A204.1 (cell line): ENCODE results near the gene RTEL1.

Experiments used
- FAIRE-seq: peaks from 2 replicates; lab custom pipeline; 2012; peaks lifted over from hg19 to GRCh38; lab: Jason Lieb, UNC

RTEL1 gene

DNA sequence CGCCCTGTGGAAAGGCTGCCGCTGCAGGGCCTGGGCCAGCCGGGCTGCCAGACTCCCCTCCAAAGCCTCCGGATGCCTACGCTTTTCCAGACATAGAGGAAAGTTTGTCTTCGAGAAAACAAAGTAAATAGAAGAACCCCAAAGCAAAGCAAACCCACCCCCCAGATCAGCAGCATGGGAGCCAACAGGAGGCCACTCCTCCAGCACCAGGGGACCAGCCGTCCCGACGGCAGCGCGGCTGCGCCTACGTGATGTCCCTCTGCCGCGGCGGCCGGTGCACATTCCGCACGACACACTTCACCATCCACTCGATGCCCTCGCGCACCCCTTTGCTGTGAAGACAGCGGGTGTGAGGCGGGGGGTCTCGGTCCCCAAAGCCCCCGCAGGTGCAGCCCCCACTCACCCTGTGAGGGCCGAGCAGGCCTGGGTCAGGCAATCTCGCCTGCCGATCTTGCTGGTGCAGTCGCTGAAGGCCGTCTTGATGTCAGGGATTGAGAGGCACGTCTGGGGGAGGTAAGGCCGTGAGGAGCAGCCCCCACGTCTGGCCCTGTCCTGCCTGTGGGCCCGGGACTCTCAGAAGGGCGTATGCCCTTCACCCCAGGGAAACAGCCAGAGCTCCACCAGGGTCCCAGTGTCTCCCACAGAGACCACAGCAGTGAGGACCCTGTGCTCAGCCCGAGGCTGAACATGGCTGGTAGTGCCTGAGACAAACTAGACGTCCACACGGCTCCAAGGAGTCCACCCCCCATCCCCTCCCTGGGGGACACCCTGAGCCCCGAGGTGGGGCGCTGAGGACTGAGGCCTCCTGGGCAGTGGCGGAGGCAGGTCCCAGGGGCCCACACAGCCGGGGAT lies 42.3 kb downstream of the RTEL1 start:
- FAIRE-seq: no peak

DNA sequence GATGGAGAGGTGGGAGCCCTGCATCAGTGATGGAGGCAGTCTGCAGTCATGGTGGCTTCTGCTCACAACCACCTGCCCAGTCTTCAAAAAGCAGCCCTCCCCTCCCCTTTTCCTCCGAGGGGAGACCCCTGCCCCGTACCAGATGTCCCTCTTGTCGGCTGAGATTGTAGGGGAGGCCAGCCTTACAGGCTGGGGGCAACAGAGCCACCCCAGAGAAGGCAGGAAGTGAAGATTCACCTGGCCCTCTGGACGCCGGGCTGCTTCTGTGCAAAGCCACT lies 42.9 kb downstream of the RTEL1 start:
- FAIRE-seq: no peak

DNA sequence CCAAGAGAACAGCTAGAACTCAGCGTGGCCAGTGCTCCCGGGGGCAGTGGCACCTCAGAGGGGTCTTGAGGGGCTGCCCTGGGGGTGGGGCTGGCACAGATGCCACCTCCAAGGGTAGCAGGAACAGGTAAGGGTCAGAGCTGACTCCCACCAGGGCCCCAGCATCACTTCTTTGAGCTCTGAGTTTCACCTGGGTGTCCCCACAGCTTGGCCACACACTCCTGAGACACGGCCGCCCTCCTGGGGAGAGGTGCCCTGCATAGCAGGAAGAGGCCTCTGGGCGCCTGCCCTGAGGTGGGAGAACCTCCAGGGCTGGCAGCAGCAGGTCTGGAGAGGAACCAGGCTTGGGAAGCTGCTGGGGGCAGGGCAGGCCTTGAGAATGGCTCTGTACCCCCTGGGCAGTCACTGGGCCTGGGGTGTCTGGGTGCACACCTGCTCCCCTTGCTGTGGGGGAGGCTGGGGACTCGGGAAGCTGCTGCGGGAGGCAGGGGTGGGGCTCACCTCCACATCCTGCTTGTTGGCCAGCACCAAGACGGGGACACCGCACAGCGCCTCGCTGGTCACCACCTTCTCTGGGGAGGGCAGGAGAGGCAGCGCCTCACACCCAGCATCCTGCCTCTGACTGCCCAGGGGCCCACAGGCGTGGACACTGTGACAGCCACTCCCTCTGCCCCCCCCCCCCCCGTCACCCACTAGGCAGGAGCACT lies 43.4 kb downstream of the RTEL1 start:
- no peak for FAIRE-seq

DNA sequence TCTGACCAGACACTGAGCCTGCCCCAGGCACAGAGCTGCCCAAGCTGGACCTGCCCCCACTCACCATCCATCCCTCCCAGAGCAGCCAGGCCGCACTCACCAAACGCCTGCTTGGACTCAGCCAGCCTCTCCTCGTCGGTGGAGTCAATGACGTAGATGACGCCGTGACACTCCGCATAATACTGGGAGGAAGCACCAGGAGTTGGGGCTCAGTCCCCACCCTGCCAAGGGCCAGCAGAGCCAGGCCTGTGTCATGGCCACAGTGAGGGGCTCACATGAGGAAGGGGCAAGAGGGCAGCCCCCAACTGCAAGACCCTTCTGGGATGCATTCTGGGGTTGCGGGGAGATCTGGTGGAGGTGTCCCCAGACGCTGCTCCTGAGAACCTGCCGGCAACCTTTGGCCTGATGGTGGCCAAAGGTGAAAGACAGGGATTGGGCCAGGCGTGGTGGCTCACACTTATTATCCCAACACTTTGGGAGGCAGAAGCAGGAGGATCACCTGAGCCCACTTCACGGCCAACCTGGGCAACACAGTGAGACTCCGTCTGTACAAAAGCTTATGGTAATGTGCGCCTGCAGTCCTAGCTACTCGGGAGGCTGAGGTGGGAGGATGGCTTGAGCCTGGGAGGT lies 44.0 kb downstream of the RTEL1 start:
- no peak for FAIRE-seq

DNA sequence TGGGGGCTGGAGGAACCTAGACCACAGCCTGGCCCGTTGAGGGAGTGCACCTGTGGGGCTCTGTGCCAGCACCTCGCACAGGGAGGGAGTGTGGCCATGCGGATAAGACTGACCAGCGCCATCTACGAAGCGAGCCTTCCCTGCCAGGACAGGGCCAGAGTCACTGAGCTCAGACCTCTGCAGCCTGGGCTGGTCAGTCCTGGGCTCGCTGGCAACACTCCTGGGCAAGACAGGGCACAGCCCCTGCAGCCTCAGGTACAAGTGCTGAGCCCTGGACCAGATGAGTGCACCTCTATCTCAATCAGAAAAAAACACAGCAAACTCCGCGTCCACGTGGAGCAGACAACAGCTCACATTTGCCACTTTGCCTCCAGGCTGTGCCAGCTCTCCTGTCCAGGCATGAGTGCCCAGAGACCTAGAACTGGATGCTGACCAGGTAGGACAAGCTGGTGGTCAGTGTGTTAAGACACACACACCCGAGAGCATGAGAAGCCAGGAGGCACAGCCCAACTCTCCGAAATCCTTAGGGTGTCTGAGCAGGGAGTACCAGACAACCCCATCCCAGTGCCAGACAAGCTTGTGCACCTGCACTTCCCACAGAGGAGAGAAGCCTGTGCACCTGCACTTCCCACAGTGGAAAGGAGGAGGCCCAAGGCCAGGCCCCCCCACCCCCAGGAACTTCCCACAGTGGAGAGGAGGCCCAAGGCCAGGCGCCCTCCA lies 44.8 kb downstream of the RTEL1 start:
- FAIRE-seq: no peak

DNA sequence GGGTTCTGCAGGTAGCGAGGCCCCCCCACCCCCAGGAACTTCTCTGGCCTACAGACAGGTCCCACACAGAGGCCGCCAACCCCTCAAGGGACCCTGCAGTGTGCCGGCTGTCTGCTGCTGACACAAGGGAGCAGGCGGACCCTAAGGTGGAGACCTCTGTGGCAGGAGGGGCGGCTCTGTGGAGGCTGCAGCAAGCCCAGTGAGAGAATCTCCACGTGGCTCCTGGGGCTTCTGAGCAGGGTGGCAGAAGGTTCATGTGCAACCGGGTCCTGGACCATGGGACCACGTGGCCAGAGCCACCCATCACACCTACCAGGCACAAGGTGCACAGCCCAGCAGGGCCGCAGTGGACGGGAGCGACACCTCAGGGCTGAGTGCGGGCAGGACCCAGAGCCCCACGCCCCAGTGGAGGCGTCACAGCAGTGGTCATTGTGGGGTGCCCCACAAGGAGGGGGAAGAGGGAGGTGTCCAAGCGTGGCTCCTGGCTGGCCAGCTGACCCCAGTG lies 45.4 kb downstream of the RTEL1 start:
- FAIRE-seq: no peak

DNA sequence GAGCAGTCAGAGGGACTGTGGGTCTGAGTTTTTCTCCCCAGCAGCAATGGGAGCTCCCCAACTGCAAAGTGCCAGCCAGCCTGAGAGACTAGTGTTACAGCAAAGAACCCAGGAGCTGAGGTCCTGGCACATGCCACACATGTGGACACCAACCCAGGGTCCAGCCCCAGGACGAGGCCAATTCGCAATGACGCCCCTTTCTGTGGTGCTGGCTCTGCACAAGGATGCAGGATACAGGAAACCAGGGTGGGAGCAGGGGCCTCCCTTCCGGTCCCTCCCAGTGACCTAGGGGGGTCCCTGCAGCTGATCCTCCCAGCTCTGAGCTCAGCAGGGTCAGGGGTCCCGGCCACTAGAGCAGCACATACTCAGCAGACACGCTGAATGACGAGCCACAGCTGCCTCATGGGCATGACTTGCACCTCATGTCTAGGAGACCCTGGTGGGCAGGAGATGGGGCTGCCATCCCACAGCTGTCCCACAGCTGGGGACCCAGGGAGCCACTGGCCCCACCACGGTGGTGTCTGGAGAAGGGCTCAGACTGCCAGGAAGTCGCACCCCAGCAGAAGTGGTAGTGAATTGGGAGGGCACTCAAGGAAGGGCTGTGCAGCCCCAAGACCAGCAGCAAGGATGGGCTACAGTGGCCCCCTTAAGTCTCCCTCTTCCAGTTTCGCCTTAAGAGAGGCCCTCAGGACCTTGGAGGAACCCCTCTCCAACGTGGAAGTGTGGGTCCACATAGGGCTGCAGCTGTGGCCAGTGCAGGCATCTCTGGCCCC lies 46.0 kb downstream of the RTEL1 start:
- FAIRE-seq: no peak

DNA sequence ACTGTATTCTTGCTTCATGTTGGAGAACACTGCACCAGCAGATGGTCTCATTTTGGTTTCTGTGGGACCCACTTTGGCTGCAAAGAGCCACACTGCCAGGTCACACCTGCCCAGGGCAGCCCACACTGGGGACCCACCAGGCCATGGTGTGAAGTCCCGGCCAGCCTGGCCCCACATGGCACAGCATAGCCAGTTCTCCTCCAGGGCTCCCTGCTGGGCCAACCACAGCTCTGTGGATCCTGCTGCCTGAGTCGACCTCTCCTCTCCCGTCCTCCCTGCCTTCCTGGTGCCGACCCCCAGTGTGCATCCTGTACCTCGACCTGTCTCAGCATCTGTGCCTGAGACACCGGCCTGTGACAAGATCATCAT lies 46.6 kb downstream of the RTEL1 start:
- FAIRE-seq: no peak

DNA sequence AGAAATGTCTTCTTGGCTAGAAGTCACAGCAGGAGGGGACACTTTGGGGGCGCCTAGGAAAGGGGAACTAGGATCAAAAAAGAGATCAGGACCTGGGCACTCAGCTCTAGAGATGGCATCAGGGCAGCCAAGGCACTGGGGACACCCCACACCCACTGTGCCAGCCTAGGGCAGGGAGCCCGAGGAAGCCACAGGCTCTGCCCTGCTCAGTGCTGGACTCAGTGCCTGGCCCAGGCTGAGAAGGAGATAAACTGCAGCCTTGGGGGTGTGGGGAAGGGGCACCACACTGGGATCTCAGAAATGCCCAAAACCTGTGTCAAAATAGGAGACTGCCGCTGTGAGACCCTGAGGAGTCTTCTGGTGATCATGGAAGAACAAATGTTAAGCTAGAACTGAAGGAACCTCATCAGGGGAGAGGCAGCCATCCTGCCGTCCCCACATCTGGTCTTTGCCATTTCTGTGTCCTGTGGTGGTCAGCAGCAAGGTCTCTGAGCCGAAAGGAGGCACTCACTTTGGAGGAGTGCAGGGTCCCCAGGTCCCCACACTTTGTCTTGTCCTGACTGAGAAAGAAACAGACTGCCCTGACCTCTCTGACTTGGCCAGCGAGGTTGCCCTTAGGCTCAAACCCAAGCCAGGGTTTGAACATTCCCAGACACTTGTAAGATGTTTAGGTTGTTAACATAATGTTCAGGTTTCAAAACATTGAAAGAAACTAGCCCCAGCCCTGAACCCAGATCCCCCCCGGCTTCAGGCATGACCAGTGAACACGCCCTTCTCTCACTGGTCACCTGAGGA lies 47.3 kb downstream of the RTEL1 start:
- FAIRE-seq: no peak

DNA sequence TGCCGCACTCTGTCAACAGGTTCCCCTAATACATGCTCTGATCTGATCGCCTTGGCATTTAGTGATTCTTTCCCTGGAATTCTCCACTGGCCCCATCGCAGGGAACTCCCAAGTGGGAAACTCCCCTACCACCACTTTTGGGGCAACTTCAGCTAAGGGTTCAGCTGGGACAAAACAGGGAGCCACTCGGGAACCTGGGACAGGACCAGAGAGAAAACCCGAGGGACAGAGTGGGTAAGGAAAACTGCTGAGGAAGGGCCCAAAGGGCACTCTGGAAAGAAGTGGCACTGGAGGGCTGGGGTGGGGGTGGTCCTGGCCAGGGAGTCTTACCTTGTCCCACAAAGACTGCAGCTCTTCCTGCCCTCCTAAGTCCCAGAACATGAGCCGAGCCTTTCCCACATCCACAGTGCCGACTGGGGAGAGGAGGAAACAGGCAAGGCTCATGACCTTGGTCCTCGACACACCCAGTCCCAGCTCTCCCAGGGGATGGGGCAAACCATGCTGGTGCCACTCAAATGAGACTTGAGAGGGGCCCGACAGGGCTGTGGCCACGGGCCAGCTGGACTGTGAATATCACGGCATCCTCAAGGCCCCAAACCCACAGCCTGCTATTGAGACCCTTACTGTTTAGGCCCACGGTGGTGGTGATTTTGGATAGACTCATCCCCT lies 48.0 kb downstream of the RTEL1 start:
- no peak for FAIRE-seq

DNA sequence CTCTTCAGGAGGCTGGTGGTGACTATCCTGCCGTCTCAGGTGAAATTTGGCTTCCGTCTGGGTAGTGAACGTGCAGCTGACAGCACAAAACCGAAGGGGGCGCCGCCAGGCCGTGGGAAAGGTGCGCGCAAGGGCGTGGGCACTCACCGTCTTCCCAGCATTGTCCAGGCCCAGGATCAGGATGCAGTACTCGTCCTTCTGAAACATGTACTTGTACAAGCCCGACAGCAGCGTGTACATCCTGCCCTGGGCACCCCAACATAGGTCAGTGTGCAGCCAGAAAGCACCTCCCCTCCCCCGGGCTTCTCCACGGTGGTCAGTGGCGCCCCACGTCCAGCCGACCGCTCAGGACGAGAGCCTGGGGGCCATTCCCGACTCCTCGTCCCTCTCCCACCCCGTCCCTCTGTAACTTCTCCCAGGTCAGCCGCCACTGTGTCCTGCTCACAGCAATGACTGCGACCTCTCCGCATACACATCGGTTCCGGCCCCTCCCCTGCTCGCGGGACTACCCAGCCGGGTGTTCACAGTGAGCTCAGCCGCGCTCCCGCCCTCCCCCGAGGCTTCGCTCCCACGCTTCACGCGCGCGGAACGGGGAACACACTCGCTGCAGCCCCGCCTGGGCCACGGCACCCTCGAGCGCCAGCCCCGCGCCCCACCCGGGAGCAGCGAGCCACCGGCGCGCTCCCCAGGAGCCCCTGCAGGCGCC lies 48.9 kb downstream of the RTEL1 start:
- no peak for FAIRE-seq

DNA sequence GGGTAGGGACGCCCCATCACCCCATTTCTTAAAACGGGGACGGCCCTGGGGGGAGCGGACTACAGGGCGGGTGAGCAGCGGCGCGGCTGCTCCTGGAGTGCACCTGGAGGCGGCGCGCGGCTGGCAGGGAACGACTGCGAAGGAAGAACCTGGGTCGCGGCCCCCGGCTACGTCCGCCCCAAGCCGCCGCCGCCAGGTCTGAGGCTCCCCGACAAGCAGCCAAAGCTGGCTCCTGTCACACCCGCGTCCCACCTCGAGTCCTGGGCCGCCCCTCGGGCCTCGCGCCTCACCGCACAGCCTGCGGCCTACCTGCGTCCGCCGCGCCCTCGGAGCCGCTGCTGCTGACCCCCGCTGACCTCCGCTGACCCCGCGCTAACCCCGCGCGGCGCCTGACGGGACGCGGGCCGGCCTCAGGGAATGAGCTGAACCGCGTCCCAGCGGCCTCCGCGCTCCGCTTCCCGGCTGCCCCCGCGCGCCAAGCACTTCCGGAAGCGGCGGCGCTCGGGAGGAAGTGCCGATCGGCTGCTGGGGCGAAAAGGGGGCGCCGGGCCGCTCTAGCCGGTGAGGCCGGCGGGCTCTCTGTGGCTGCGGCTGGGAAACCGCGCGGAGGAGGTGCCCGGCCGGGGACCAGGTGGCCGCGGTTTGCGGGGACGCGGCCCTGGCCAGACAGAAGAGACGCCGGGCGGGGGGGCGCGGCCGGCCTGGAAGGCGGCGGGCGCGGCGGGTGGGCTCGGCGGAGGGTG lies 49.6 kb downstream of the RTEL1 start, which contains the start of the genes ARFRP1 and ZGPAT:
ARFRP1 (minus strand) TSS at position 419 of the 743 bp plus-strand sequence. CDS start 885 bp downstream, outside the sequence.
ZGPAT (plus strand) TSS at position 482 of the 743 bp plus-strand sequence. CDS start 542 bp downstream, outside the sequence.
- FAIRE-seq: no peak

DNA sequence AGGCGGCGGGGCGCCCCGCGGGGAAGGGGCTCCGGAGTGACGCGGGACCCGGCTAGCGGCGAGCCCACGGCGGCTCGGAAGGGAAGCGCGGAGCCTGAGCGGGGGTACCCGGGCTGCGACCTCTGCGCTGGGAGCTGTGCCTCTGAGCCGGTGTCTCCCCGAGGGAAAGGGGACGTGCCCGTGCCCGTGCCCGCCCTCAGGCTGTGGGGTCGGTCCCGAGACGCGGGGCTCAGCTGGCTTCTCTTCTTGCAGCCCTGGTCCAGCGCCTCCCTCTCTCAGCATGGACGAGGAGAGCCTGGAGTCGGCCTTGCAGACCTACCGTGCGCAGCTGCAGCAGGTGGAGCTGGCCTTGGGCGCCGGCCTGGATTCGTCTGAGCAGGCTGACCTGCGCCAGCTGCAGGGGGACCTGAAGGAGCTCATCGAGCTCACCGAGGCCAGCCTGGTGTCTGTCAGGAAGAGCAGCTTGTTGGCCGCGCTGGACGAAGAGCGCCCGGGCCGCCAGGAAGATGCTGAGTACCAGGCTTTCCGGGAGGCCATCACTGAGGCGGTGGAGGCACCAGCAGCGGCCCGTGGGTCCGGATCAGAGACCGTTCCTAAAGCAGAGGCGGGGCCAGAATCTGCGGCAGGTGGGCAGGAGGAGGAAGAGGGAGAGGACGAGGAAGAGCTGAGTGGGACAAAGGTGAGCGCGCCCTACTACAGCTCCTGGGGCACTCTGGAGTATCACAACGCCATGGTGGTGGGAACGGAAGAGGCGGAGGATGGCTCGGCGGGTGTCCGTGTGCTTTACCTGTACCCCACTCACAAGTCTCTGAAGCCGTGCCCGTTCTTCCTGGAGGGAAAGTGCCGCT lies 50.4 kb downstream of the RTEL1 start:
- FAIRE-seq: no peak

DNA sequence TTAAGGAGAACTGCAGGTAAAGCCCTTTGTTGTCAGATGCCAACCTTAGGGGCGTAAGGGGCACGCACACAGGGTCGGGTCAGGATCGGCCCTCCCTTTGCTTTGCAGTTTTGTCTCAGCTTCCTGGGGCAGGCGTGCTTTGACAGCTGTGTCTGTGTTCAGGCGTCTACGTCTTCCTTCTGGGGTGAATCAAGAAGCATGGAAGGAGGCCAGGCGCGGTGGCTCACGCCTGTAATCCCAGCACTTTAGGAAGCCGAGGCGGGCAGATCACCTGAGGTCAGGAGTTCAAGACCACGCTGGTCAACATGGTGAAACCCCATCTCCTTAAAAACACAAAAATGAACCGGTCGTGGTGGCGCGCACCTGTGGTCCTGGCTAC lies 51.0 kb downstream of the RTEL1 start:
- no peak for FAIRE-seq

DNA sequence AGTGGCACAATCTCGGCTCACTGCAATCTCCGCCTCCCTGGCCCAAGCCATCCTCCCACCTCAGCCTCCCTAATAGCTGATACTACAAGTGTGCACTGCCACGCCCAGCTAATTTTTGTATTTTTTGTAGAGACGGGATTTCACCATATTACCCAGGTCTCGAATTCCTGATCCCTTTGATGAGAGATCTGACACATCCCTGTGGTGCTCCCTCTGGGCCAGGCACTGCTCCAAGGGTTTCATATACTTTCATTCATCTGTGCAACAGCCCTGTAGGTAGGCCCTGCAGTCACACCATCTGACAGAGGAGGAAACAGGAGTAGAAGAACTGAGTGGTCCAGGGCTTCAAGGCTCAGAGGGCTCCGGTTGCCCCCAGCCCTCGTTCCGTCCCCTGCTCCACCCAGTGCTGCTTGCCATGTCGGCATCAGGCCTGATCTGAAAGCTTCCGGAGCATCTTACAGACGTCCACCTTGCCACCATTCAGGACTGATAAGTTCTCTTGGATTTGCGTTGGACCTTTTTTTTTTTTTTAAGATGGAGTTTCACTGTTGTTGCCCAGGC lies 53.1 kb downstream of the RTEL1 start:
- no peak for FAIRE-seq

DNA sequence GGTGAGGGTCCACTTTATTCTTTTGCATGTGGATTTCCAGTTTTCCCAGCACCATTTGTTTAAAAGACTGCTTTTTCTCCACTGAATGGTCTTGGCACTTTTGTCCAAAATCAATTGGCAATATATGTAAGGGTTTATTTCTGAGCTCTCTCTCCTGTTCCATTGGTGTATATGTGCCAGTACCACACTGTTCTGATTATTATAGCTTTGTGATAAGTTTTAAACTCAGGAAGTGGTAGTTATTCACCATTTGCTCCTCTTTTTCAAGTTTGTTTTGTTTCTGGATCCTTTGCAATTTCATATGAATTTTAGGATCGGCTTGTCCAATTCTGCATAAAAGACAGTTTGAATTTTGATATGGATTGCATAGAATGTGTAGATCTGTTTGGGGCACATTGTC lies 54.1 kb downstream of the RTEL1 start:
- no peak for FAIRE-seq

DNA sequence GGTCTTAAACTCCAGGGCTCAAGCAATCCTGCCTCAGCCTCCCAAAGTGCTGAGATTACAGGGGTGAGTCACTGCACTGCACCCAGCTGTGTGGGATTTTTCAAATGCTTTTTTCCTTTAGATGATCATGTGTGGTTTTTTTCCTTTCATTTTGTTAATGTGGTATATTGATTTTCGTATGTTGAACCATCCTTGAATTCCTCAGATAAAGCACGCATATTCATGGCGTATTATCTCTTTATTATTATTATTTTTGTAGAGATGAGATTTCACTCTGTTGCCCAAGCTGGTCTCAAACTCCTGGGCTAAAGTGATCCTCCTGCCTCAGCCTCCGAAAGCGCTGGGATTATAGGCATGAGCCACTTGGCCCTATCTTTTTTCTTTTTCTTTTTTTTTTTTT lies 56.7 kb downstream of the RTEL1 start:
- FAIRE-seq: no peak

DNA sequence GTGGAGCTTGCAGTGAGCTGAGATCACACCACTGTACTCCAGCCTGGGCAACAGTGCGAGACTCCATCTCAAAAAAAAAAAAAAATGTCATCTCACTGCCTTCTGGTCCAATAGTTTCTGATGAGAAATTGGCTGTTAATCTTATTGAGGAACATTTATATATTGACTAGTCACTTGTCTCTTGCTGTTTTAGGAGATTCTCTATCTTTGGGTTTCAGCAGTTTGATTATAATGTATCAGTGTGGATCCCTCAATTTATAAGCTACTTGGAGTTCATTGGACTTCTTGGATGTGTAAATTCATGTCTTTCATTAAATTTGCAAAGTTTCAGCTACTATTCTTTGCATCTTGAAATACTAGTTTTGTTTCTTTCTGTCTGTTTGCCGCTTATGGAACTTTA lies 60.9 kb downstream of the RTEL1 start:
- no peak for FAIRE-seq
